Measurements from ENCODE around the gene CSNK2A3.
"Not testable (repeated sequence)": the region's sequence is repeated elsewhere in the genome, so short reads cannot be mapped to it uniquely, and the experiment has no call there.

Gene CSNK2A3

GRCh38 chr11:11352878-11353277 lies at the start of gene CSNK2A3:
TSS of gene CSNK2A3 (minus strand) at chr11:11353250. CDS start at chr11:11353119, 131 bp downstream.
- in situ Hi-C loops (cut with HindIII; ENCODE audit: low sequenced_read_pairs), result not testable (repeated sequence)

GRCh38 chr11:11401960-11402535 lies 49.0 kb upstream of the CSNK2A3 start:
- in situ Hi-C loops (cut with HindIII; ENCODE audit: low sequenced_read_pairs), result no loop called here

GRCh38 chr11:11400635-11401232 lies 47.7 kb upstream of the CSNK2A3 start:
- in situ Hi-C loops (cut with HindIII; ENCODE audit: low sequenced_read_pairs), result no loop called here

- in situ Hi-C loops (cut with HindIII; ENCODE audit: low sequenced_read_pairs), result no loop called here
Observed at GRCh38 chr11:11400121-11400520, 47.1 kb upstream of the CSNK2A3 start.

- in situ Hi-C loops (cut with HindIII; ENCODE audit: low sequenced_read_pairs), result no loop called here
Observed at GRCh38 chr11:11397781-11398180, 44.7 kb upstream of the CSNK2A3 start.

- in situ Hi-C loops (cut with HindIII; ENCODE audit: low sequenced_read_pairs), result no loop called here
Observed at GRCh38 chr11:11397036-11397415, 44.0 kb upstream of the CSNK2A3 start.

- in situ Hi-C loops (cut with HindIII; ENCODE audit: low sequenced_read_pairs), result no loop called here
Observed at GRCh38 chr11:11396301-11397035, 43.4 kb upstream of the CSNK2A3 start.

- in situ Hi-C loops (cut with HindIII; ENCODE audit: low sequenced_read_pairs), result no loop called here
Observed at GRCh38 chr11:11395126-11395525, 42.1 kb upstream of the CSNK2A3 start.

GRCh38 chr11:11394241-11394640 lies 41.2 kb upstream of the CSNK2A3 start:
- in situ Hi-C loops (cut with HindIII; ENCODE audit: low sequenced_read_pairs), result no loop called here

- in situ Hi-C loops (cut with HindIII; ENCODE audit: low sequenced_read_pairs), result no loop called here
Observed at GRCh38 chr11:11391796-11392463, 38.9 kb upstream of the CSNK2A3 start.

GRCh38 chr11:11391169-11391568 lies 38.1 kb upstream of the CSNK2A3 start:
- in situ Hi-C loops (cut with HindIII; ENCODE audit: low sequenced_read_pairs), result no loop called here

- in situ Hi-C loops (cut with HindIII; ENCODE audit: low sequenced_read_pairs), result no loop called here
Observed at GRCh38 chr11:11390068-11390771, 37.2 kb upstream of the CSNK2A3 start.

- in situ Hi-C loops (cut with HindIII; ENCODE audit: low sequenced_read_pairs), result no loop called here
Observed at GRCh38 chr11:11389238-11389637, 36.2 kb upstream of the CSNK2A3 start.

GRCh38 chr11:11387622-11388305 lies 34.7 kb upstream of the CSNK2A3 start:
- in situ Hi-C loops (cut with HindIII; ENCODE audit: low sequenced_read_pairs), result no loop called here

- in situ Hi-C loops (cut with HindIII; ENCODE audit: low sequenced_read_pairs), result no loop called here
Observed at GRCh38 chr11:11387207-11387606, 34.2 kb upstream of the CSNK2A3 start.

- in situ Hi-C loops (cut with HindIII; ENCODE audit: low sequenced_read_pairs), result no loop called here
Observed at GRCh38 chr11:11384829-11385228, 31.8 kb upstream of the CSNK2A3 start.

GRCh38 chr11:11383995-11384394 lies 30.9 kb upstream of the CSNK2A3 start:
- in situ Hi-C loops (cut with HindIII; ENCODE audit: low sequenced_read_pairs), result no loop called here

- in situ Hi-C loops (cut with HindIII; ENCODE audit: low sequenced_read_pairs), result no loop called here
Observed at GRCh38 chr11:11382858-11383532, 29.9 kb upstream of the CSNK2A3 start.

GRCh38 chr11:11381471-11382105 lies 28.5 kb upstream of the CSNK2A3 start:
- in situ Hi-C loops (cut with HindIII; ENCODE audit: low sequenced_read_pairs), result no loop called here

All from endothelial cell of hepatic sinusoid (primary cell).